SK-N-SH treated with all-trans-retinoic acid at 6 μM for 48 hours (cell line): ENCODE results near the gene MAP3K14.

ENCODE experiments used
- ATAC-seq: fragments of 200-7000 bp; cut with Tn5 transposase; 3 replicates; pipeline ENCODE4 v1.9.1; 2020; ENCODE audit warnings: mild to moderate bottlenecking, moderate library complexity
- ARNTL ChIP-seq: fragments of 450-650 bp; formaldehyde crosslinking; IDR thresholded peaks from 2 replicates; pipeline ENCODE4 v1.5.0; 2020; ENCODE audit warnings: low read depth, mild to moderate bottlenecking, moderate library complexity, borderline replicate concordance
- BACH2 ChIP-seq: fragments of 250-450 bp; sonication (Bioruptor Pico); IDR thresholded peaks from 2 replicates; pipeline ENCODE4 v1.9.0; 2021; ENCODE audit warnings: mild to moderate bottlenecking, borderline replicate concordance
- CSDC2 ChIP-seq: fragments of 250-450 bp; sonication (Bioruptor Pico); IDR thresholded peaks from 2 replicates; pipeline ENCODE4 v1.5.0; 2020; ENCODE audit warnings: mild to moderate bottlenecking, moderate library complexity
- GLIS3 ChIP-seq: fragments of 250-450 bp; sonication (Bioruptor Pico); IDR thresholded peaks from 2 replicates; pipeline ENCODE4 v1.5.0; 2020; ENCODE audit warnings: mild to moderate bottlenecking, moderate library complexity
- ISL1 ChIP-seq: fragments of 250-450 bp; sonication (Bioruptor Pico); IDR thresholded peaks from 2 replicates; pipeline ENCODE4 v2.1.2; 2022; ENCODE audit warnings: mild to moderate bottlenecking, moderate library complexity
- OSR1 ChIP-seq: fragments of 250-450 bp; sonication (Bioruptor Pico); IDR thresholded peaks from 2 replicates; pipeline ENCODE4 v1.8.0; 2022; ENCODE audit warnings: moderate library complexity, mild to moderate bottlenecking, inconsistent platforms
- RARB ChIP-seq: fragments of 250-450 bp; sonication (Bioruptor Pico); IDR thresholded peaks from 2 replicates; pipeline ENCODE4 v1.8.0; 2021; ENCODE audit warnings: mild to moderate bottlenecking, moderate library complexity
- SNAI2 ChIP-seq: fragments of 250-450 bp; sonication (Bioruptor Pico); IDR thresholded peaks from 2 replicates; pipeline ENCODE4 v1.5.0; 2020; ENCODE audit warnings: mild to moderate bottlenecking, moderate library complexity
- TCF4 ChIP-seq: fragments of 250-450 bp; sonication (Bioruptor Pico); IDR thresholded peaks from 2 replicates; pipeline ENCODE4 v1.8.0; 2021; ENCODE audit warnings: mild to moderate bottlenecking, moderate library complexity, borderline replicate concordance
- TOX ChIP-seq: fragments of 250-450 bp; sonication (Bioruptor Pico); IDR thresholded peaks from 2 replicates; pipeline ENCODE4 v1.8.0; 2021; ENCODE audit warnings: mild to moderate bottlenecking, moderate library complexity, borderline replicate concordance
- ZC3H10 ChIP-seq: fragments of 250-450 bp; sonication (Bioruptor Pico); IDR thresholded peaks from 2 replicates; pipeline ENCODE4 v1.5.1; 2021; ENCODE audit warnings: mild to moderate bottlenecking, moderate library complexity
- ZFP3 ChIP-seq: fragments of 250-450 bp; sonication (Bioruptor Pico); IDR thresholded peaks from 2 replicates; pipeline ENCODE4 v1.5.0; 2020; ENCODE audit warnings: mild to moderate bottlenecking, moderate library complexity
- ZFP30 ChIP-seq: fragments of 450-650 bp; formaldehyde crosslinking; IDR thresholded peaks from 2 replicates; pipeline ENCODE4 v1.5.0; 2022; ENCODE audit warnings: mild to moderate bottlenecking, moderate library complexity
- ZNF565 ChIP-seq: fragments of 450-650 bp; formaldehyde crosslinking; conservative IDR thresholded peaks from 2 replicates; pipeline ENCODE4 v1.5.0; 2020; ENCODE audit warnings: low read depth, mild to moderate bottlenecking, moderate library complexity
- ZNF70 ChIP-seq: fragments of 450-650 bp; formaldehyde crosslinking; IDR thresholded peaks from 2 replicates; pipeline ENCODE4 v1.5.0; 2020; ENCODE audit warnings: mild to moderate bottlenecking, moderate library complexity
- ZNF8 ChIP-seq: fragments of 450-650 bp; formaldehyde crosslinking; IDR thresholded peaks from 2 replicates; pipeline ENCODE4 v1.5.0; 2020; ENCODE audit warnings: mild to moderate bottlenecking, moderate library complexity
- TF ChIP-seq, protein P1 (sequence below): fragments of 250-450 bp; sonication (Bioruptor Pico); IDR thresholded peaks from 2 replicates; pipeline ENCODE4 v1.5.0; 2020; ENCODE audit warnings: mild to moderate bottlenecking, moderate library complexity
- TF ChIP-seq, protein P2 (sequence below): fragments of 250-450 bp; sonication (Bioruptor Pico); IDR thresholded peaks from 2 replicates; pipeline ENCODE4 v1.5.1; 2020; ENCODE audit warnings: low read depth, mild to moderate bottlenecking, moderate library complexity
- TF ChIP-seq, protein P3 (sequence below): fragments of 250-450 bp; sonication (Bioruptor Pico); IDR thresholded peaks from 2 replicates; pipeline ENCODE4 v1.8.0; 2021; ENCODE audit warnings: low read depth, mild to moderate bottlenecking, moderate library complexity, borderline replicate concordance
- TF ChIP-seq, protein P4 (sequence below): fragments of 250-450 bp; sonication (Bioruptor Pico); IDR thresholded peaks from 2 replicates; pipeline ENCODE4 v1.8.0; 2020; ENCODE audit warnings: mild to moderate bottlenecking, moderate library complexity, borderline replicate concordance

The MAP3K14 gene

DNA sequence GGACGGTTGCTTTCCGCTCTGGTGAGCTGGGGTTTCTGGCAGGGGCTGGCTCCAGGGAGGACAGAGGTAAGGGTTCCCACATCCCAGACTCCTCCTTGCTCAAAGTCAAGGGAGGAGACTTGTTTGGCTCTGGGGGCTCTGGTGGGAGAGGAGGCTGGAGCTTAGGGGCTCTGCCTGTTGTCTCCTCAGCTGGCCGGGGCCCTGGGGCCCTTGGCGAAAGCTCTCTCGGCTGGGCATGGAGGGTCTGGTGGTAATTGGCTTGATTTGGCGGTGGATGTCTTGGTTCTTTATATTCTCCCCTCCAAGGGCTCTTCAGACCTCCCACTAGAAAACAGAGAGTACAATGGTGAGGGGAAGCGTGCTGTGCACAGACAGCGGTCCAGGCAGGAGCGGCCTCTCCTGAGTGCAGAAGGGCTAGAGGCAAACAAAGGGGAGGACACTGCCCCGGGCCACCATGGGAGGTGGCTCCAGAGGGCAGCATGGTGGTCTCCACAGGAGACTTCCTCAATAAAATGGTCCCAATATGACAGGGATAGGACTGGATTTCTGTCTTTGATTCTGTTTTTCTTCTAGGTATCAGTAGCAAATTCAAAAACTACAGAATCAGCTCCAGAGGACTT lies 49.3 kb downstream of the MAP3K14 start:
- TF ChIP-seq, protein P1, sequence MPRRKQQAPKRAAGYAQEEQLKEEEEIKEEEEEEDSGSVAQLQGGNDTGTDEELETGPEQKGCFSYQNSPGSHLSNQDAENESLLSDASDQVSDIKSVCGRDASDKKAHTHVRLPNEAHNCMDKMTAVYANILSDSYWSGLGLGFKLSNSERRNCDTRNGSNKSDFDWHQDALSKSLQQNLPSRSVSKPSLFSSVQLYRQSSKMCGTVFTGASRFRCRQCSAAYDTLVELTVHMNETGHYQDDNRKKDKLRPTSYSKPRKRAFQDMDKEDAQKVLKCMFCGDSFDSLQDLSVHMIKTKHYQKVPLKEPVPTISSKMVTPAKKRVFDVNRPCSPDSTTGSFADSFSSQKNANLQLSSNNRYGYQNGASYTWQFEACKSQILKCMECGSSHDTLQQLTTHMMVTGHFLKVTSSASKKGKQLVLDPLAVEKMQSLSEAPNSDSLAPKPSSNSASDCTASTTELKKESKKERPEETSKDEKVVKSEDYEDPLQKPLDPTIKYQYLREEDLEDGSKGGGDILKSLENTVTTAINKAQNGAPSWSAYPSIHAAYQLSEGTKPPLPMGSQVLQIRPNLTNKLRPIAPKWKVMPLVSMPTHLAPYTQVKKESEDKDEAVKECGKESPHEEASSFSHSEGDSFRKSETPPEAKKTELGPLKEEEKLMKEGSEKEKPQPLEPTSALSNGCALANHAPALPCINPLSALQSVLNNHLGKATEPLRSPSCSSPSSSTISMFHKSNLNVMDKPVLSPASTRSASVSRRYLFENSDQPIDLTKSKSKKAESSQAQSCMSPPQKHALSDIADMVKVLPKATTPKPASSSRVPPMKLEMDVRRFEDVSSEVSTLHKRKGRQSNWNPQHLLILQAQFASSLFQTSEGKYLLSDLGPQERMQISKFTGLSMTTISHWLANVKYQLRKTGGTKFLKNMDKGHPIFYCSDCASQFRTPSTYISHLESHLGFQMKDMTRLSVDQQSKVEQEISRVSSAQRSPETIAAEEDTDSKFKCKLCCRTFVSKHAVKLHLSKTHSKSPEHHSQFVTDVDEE (CRISPR knock-in tag), result no peak
- TF ChIP-seq CSDC2 (CRISPR knock-in tag), result no peak
- no peak for TF ChIP-seq ZFP30
- no peak for TF ChIP-seq ZNF70 (CRISPR knock-in tag)
- TF ChIP-seq ZFP3 (CRISPR knock-in tag), result no peak
- no peak for ATAC-seq

DNA sequence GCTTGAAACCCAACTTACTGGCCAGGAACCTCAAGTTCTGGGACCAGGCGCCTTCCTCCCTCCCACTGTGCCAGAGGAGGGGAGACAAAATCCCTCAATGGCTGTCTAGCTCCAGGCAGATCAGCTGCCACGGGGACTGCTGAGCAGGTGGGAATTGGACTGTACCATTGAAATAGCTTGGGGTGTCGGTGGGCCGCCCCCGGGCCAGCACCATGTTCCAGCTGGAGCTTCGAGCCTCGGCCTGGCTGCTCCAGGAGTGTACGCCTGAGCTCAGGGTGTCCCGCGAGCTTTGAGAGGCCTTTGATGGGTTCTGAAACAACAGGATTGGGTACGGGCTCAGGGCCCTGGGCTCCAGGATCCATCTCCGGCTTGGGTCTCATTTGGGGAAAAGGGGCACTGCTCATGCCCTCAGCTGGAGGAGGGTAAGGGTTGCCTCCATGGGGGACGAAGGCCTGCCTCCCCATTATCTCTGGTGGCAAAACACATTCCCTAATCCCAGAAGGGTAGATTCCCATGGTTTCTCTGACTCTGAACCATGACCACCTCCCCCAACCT lies 50.4 kb downstream of the MAP3K14 start:
- no peak for ATAC-seq
- TF ChIP-seq ZNF565 (no peak), OSR1 (CRISPR knock-in tag) (no peak), ZFP30 (no peak), ISL1 (CRISPR knock-in tag) (no peak), TOX (CRISPR knock-in tag) (no peak), TCF4 (CRISPR knock-in tag) (no peak), ZNF70 (CRISPR knock-in tag) (no peak), CSDC2 (CRISPR knock-in tag) (no peak), ARNTL (CRISPR knock-in tag) (no peak), ZFP3 (CRISPR knock-in tag) (no peak), RARB (CRISPR knock-in tag) (no peak), GLIS3 (CRISPR knock-in tag) (no peak), BACH2 (CRISPR knock-in tag) (no peak), ZNF8 (CRISPR knock-in tag) (no peak), SNAI2 (no peak)
- TF ChIP-seq, protein P2, sequence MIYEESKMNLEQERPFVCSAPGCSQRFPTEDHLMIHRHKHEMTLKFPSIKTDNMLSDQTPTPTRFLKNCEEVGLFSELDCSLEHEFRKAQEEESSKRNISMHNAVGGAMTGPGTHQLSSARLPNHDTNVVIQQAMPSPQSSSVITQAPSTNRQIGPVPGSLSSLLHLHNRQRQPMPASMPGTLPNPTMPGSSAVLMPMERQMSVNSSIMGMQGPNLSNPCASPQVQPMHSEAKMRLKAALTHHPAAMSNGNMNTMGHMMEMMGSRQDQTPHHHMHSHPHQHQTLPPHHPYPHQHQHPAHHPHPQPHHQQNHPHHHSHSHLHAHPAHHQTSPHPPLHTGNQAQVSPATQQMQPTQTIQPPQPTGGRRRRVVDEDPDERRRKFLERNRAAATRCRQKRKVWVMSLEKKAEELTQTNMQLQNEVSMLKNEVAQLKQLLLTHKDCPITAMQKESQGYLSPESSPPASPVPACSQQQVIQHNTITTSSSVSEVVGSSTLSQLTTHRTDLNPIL (CRISPR knock-in tag), result no peak
- TF ChIP-seq, protein P3, sequence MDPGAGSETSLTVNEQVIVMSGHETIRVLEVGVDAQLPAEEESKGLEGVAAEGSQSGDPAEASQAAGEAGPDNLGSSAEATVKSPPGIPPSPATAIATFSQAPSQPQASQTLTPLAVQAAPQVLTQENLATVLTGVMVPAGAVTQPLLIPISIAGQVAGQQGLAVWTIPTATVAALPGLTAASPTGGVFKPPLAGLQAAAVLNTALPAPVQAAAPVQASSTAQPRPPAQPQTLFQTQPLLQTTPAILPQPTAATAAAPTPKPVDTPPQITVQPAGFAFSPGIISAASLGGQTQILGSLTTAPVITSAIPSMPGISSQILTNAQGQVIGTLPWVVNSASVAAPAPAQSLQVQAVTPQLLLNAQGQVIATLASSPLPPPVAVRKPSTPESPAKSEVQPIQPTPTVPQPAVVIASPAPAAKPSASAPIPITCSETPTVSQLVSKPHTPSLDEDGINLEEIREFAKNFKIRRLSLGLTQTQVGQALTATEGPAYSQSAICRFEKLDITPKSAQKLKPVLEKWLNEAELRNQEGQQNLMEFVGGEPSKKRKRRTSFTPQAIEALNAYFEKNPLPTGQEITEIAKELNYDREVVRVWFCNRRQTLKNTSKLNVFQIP (CRISPR knock-in tag), result no peak
- TF ChIP-seq, protein P4, sequence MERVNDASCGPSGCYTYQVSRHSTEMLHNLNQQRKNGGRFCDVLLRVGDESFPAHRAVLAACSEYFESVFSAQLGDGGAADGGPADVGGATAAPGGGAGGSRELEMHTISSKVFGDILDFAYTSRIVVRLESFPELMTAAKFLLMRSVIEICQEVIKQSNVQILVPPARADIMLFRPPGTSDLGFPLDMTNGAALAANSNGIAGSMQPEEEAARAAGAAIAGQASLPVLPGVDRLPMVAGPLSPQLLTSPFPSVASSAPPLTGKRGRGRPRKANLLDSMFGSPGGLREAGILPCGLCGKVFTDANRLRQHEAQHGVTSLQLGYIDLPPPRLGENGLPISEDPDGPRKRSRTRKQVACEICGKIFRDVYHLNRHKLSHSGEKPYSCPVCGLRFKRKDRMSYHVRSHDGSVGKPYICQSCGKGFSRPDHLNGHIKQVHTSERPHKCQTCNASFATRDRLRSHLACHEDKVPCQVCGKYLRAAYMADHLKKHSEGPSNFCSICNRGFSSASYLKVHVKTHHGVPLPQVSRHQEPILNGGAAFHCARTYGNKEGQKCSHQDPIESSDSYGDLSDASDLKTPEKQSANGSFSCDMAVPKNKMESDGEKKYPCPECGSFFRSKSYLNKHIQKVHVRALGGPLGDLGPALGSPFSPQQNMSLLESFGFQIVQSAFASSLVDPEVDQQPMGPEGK (CRISPR knock-in tag), result no peak
- TF ChIP-seq, protein P1 (CRISPR knock-in tag), result no peak

DNA sequence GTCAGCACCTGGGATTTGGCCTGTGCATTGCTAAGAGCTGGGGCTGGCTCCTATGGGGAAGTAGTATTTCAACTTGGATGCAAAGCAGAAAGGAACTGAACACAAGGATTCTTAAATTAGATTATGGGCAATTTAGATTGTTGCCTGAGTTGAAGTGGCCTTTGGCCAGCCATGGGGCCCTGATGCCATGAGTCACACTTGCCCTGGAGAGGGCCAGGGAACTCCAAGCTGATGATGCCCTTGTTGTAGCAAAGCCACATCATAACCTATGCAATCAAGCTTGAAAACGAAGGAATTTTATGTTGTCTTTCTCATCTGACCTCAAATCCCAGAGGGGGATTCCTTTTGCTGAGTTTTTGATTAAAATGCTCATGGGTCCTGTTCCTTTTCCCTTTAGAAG lies 51.0 kb downstream of the MAP3K14 start:
- peak; percentile 83 for ATAC-seq
- TF ChIP-seq ISL1 (CRISPR knock-in tag), result peak; percentile 58
- 0 out of 2 replicates have a peak, but pooled peaks have one; percentile 22 for TF ChIP-seq TOX (CRISPR knock-in tag)
- TF ChIP-seq TCF4 (CRISPR knock-in tag), result no peak; the same call in 1 of the 2 replicates
- TF ChIP-seq, protein P4 (CRISPR knock-in tag), result peak; percentile 60; the same call in 1 of the 2 replicates
- TF ChIP-seq ZNF565, result no peak
- no peak for TF ChIP-seq OSR1 (CRISPR knock-in tag)
- no peak for TF ChIP-seq ZNF8 (CRISPR knock-in tag)
- no peak for TF ChIP-seq ZFP30
- no peak; the same call in 1 of the 2 replicates for TF ChIP-seq ZC3H10
- TF ChIP-seq, protein P1 (CRISPR knock-in tag), result no peak
